ENCODE data around the gene KCNS1.
A peak's percentile ranks its signal among the peaks of the same experiment; 100 is the strongest.

The KCNS1 gene

GRCh38 chr20:45113865-45114264 is 12.9 kb upstream of the KCNS1 start:
- peaks cover 55% of the 10 kb centered on the region for H3K27me3 ChIP-seq
- H3K27ac ChIP-seq: no peak overlapping the region
- H3K9me3 ChIP-seq: no peaks in the 10 kb centered on the region
- no peak overlapping the region for H3K4me3 ChIP-seq (ENCODE audit: low read depth in 1 of 2, low read length in 1 of 2)
- no peak for TF ChIP-seq CTCF (IDR thresholded peaks at IDR 0.05)
- no peaks in the 10 kb centered on the region for H3K4me1 ChIP-seq (ENCODE audit: control insufficient read depth in 1 of 2, insufficient read depth in 1 of 2, low read depth in 1 of 2, low read length in 1 of 2)
- H3K36me3 ChIP-seq: no peaks in the 10 kb centered on the region

GRCh38 chr20:45112754-45113153 is 11.8 kb upstream of the KCNS1 start:
- Histone ChIP-seq H3K27ac (no peak overlapping the region), H3K4me3 (ENCODE audit: low read depth in 1 of 2, low read length in 1 of 2) (no peak overlapping the region), H3K9me3 (no peaks in the 10 kb centered on the region), H3K4me1 (ENCODE audit: control insufficient read depth in 1 of 2, insufficient read depth in 1 of 2, low read depth in 1 of 2, low read length in 1 of 2) (no peaks in the 10 kb centered on the region), H3K36me3 (no peaks in the 10 kb centered on the region), H3K27me3 (peaks cover 51% of the 10 kb centered on the region)
- no peak for TF ChIP-seq CTCF (IDR thresholded peaks at IDR 0.05)

- Histone ChIP-seq H3K9me3 (no peaks in the 10 kb centered on the region), H3K4me3 (ENCODE audit: low read depth in 1 of 2, low read length in 1 of 2) (no peak overlapping the region), H3K27ac (no peak overlapping the region), H3K36me3 (no peaks in the 10 kb centered on the region), H3K27me3 (peaks cover 51% of the 10 kb centered on the region), H3K4me1 (ENCODE audit: control insufficient read depth in 1 of 2, insufficient read depth in 1 of 2, low read depth in 1 of 2, low read length in 1 of 2) (no peaks in the 10 kb centered on the region)
- peak; percentile 24 for TF ChIP-seq CTCF (IDR thresholded peaks at IDR 0.05)
These were observed 11.0 kb upstream of the KCNS1 start for GRCh38 chr20:45111799-45112471.

GRCh38 chr20:45111285-45111684 is 10.4 kb upstream of the KCNS1 start:
- Histone ChIP-seq H3K36me3 (no peaks in the 10 kb centered on the region), H3K4me3 (ENCODE audit: low read depth in 1 of 2, low read length in 1 of 2) (no peak overlapping the region), H3K27ac (no peak overlapping the region), H3K9me3 (no peaks in the 10 kb centered on the region), H3K27me3 (peaks cover 57% of the 10 kb centered on the region), H3K4me1 (ENCODE audit: control insufficient read depth in 1 of 2, insufficient read depth in 1 of 2, low read depth in 1 of 2, low read length in 1 of 2) (no peaks in the 10 kb centered on the region)
- TF ChIP-seq CTCF (IDR thresholded peaks at IDR 0.05): no peak

- no peak for TF ChIP-seq CTCF (IDR thresholded peaks at IDR 0.05)
- Histone ChIP-seq H3K36me3 (no peaks in the 10 kb centered on the region), H3K9me3 (no peaks in the 10 kb centered on the region), H3K27me3 (peaks cover 57% of the 10 kb centered on the region), H3K27ac (no peak overlapping the region), H3K4me1 (ENCODE audit: control insufficient read depth in 1 of 2, insufficient read depth in 1 of 2, low read depth in 1 of 2, low read length in 1 of 2) (no peaks in the 10 kb centered on the region), H3K4me3 (ENCODE audit: low read depth in 1 of 2, low read length in 1 of 2) (no peak overlapping the region)
These were observed 9.4 kb upstream of the KCNS1 start for GRCh38 chr20:45110301-45110700.

Data from neutrophil (primary cell).